Heart left ventricle (tissue), 16 donors: ENCODE measurements around the gene JAKMIP1. TPM values are rescaled to one million over a fixed set of nuclear protein-coding genes. Genes with fewer than 3 reads are reported as not detected.

Experiments
- ATAC-seq, 4 donors: fragments of 200-7000 bp; cut with Tn5 transposase; one replicate each; pipeline ENCODE4 v1.9.1; 2020 to 2022; ENCODE audit warnings: moderate library complexity in 4 of 4, mild to moderate bottlenecking in 3 of 4, moderate number of reproducible peaks in 1 of 4
- DNase-seq, 5 donors: peaks; one replicate each; pipeline ENCODE4 v3.0.0-alpha.2; 2020
- H3K27ac ChIP-seq, 12 donors: fragments of 200-600 bp; sonication (generic) in 4 of 12; one replicate each; pipeline versions ENCODE4 v1.5.0 to v1.8.0; 2016 to 2022; ENCODE audit warnings: mild to moderate bottlenecking in 2 of 12
- H3K27me3 ChIP-seq, 9 donors: fragments of 200-600 bp; sonication (generic) in 2 of 9; one replicate each; pipeline versions ENCODE4 v1.5.1 to v1.8.0; 2016 to 2022; ENCODE audit warnings: mild to moderate bottlenecking in 3 of 9
- H3K36me3 ChIP-seq, 9 donors: fragments of 200-600 bp; sonication (generic) in 2 of 9; one replicate each; pipeline versions ENCODE4 v1.5.0 to v1.8.0; 2018 to 2022; ENCODE audit warnings: mild to moderate bottlenecking in 2 of 9
- H3K4me1 ChIP-seq, 12 donors: fragments of 200-600 bp; sonication (generic) in 4 of 12; one replicate each; pipeline versions ENCODE4 v1.5.0 to v1.8.0; 2016 to 2022; ENCODE audit warnings: mild to moderate bottlenecking in 3 of 12
- H3K4me3 ChIP-seq, 12 donors: fragments of 200-600 bp; sonication (generic) in 4 of 12; one replicate each; pipeline versions ENCODE4 v1.5.0 to v1.8.0; 2017 to 2022; ENCODE audit warnings: mild to moderate bottlenecking in 9 of 12, moderate library complexity in 4 of 12
- H3K9me3 ChIP-seq, 12 donors: fragments of 200-600 bp; sonication (generic) in 4 of 12; one replicate each; pipeline versions ENCODE4 v1.5.0 to v1.8.0; 2016 to 2022; ENCODE audit warnings: mild to moderate bottlenecking in 1 of 12
- CTCF ChIP-seq, 12 donors: fragments of 200-600 bp; sonication (generic) in 4 of 12; IDR thresholded peaks; one replicate each; pipeline versions ENCODE4 v1.5.0 to v1.8.0; 2018 to 2022; ENCODE audit warnings: antibody characterized with exemption in 12 of 12, mild to moderate bottlenecking in 5 of 12
- POLR2A ChIP-seq, 2 donors: fragments of 450-650 bp; IDR thresholded peaks; one replicate each; pipeline ENCODE4 v1.6.1; 2017; ENCODE audit warnings: antibody characterized with exemption in 2 of 2, mild to moderate bottlenecking in 2 of 2, moderate library complexity in 2 of 2
- WGBS, 4 donors: extraction: QIAGEN DNeasy Blood & Tissue Kit in 2 of 4; methylation state at CpG; one replicate each; pipeline versions ENCODE4 v1.1.5 to v1.1.7; 2013 to 2018; 5-methylcytosine and 5-hydroxymethylcytosine counted together
- intact Hi-C, 10 donors: fragments of 100-400 bp; cut with DNase I; formaldehyde crosslinking; loops; one replicate each; pipeline versions ENCODE4 v1.11.1 to v1.14.2; 2022
- polyA plus RNA-seq, 2 donors: library from polyadenylated mRNA; stranded (reverse); fragments of 200-250 nt; gene quantifications; one replicate each; pipeline ENCODE4 v1.2.3, GENCODE V29; 2013
- total RNA-seq, 9 donors: library from RNA; depleted of rRNA in 2 of 9; stranded (reverse); fragments of >200 nt in 2 of 9; fragmentation: NEBNext Ultra II Directional in 3 of 9; extraction: Animal tissue kit (Norgen Biotek cat#: 25700) in 3 of 9; gene quantifications; one replicate each; pipeline versions ENCODE4 v1.1.0 to v1.2.4, GENCODE V29; 2016 to 2023
- donor health status: ischemic (EF 13 %, LVEDD 7.1; RV severe dilation, severe dysfunction).
- donor health status: healthy with polysubstance abuse.
- donor health status: DM: no; HTN: yes; CAD: no.
- donor health status: DM: no; HTN: no; CAD: no.
- donor health status: ischemic (EF 25% LVEDD 6.9; RV normal size, moderate dysfunction).
- donor health status: ischemic (EF 25% LVEDD 5.7; RV mildly dilated, moderate dysfunction).
- donor health status: healthy.
- donor health status: DM: yes; HTN: yes; CAD: no.
- donor health status: ischemic (EF 35%, LVEDD 5.7; RV mildly dilated, moderate dysfunction).
- donor health status: nonischemic (EF 11% LVEDD 7.7; RV severe dilation, severe dysfunction).
- donor health status: DM: yes; HTN: yes; CAD: no.
- donor health status: PGD.
- donor health status: ischemic (EF 29% LVEDD 5.4; RV normal size, mild dysfunction).
- donor health status: nonischemic (EF 23%, LVEDD 6.1; RV moderate dilation, normal function).

JAKMIP1 gene
- total and polyA plus RNA-seq, 11 donors, result 0.01 to 0.99 (median 0.23) TPM; not detected in 6

DNA sequence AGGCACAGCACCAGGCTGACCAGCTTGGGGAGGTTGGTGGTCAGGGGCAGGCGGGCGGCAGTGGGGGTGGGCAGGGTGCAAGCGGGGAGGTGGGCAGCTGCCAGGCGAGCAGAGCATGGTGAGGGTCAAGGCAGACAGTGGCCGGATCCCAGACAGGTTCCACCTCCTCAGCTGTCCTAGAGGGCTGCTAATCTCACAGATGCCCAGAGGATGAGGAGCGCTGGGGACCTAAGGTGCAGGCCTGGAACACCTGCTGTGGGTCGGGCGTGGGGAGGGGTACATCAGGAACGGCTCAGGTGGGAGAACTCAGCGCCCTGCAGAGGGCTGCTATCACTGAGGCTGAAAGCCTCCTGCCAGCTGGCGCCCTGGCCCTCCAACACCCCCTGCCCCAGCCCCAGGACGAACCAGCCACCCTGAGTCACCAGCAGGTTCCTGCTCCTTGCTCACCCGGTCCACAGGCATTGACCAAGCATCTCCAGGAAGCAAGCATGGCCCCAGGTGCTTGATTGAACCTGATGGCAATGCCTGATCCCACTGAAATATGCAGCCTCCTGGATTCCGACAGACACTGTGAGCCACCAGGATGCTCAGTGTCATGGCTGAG is 153.7 kb downstream of the JAKMIP1 start:
- ATAC-seq (no peak), DNase-seq (no peak)
- intact Hi-C loops, result no loop called here
- TF ChIP-seq POLR2A (IDR thresholded peaks at IDR 0.05) (no peak), CTCF (IDR thresholded peaks at IDR 0.05) (no peak)
- Histone ChIP-seq H3K27me3 (peaks cover 0 to 45% (median 3%) of the 10 kb centered on the region in 9 donors), H3K4me3 (no peak overlapping the region), H3K27ac (no peak overlapping the region), H3K36me3 (no peaks in the 10 kb centered on the region), H3K4me1 (no peaks in the 10 kb centered on the region), H3K9me3 (no peaks in the 10 kb centered on the region)
- WGBS, 4 donors, result 75 to 92% (median 85%) methylated on average over 7 to 14 of the region's 14 CpGs

GRCh38 chr4:6044805-6045204 is 155.5 kb downstream of the JAKMIP1 start:
- Histone ChIP-seq H3K27ac (no peak overlapping the region), H3K4me1 (no peaks in the 10 kb centered on the region), H3K4me3 (no peak overlapping the region), H3K9me3 (no peaks in the 10 kb centered on the region), H3K27me3 (peaks cover 0 to 45% (median 3%) of the 10 kb centered on the region in 9 donors), H3K36me3 (no peaks in the 10 kb centered on the region)
- ATAC-seq (no peak), DNase-seq (no peak)
- 32 to 46% (median 34%) methylated on average over 6 to 9 of the region's 9 CpGs for WGBS, 4 donors
- TF ChIP-seq POLR2A (IDR thresholded peaks at IDR 0.05) (no peak), CTCF (IDR thresholded peaks at IDR 0.05) (no peak)
- intact Hi-C loops, result no loop called here

- 65 to 76% (median 74%) methylated on average over 9 of the region's 9 CpGs for WGBS, 4 donors
- Histone ChIP-seq H3K9me3 (no peaks in the 10 kb centered on the region), H3K4me3 (no peak overlapping the region), H3K27me3 (peaks cover 0 to 45% (median 3%) of the 10 kb centered on the region in 9 donors), H3K4me1 (no peaks in the 10 kb centered on the region), H3K27ac (no peak overlapping the region), H3K36me3 (no peaks in the 10 kb centered on the region)
- ATAC-seq (no peak), DNase-seq (no peak)
- intact Hi-C loops, result no loop called here
- no peak for TF ChIP-seq POLR2A (IDR thresholded peaks at IDR 0.05)
- no peak for TF ChIP-seq CTCF (IDR thresholded peaks at IDR 0.05)
These were observed 156.1 kb downstream of the JAKMIP1 start for GRCh38 chr4:6044276-6044675.

GRCh38 chr4:6043843-6044242 is 156.5 kb downstream of the JAKMIP1 start:
- no peaks in the 10 kb centered on the region for H3K9me3 ChIP-seq
- peaks cover 0 to 45% (median 3%) of the 10 kb centered on the region in 9 donors for H3K27me3 ChIP-seq
- no peak for TF ChIP-seq CTCF (IDR thresholded peaks at IDR 0.05)
- TF ChIP-seq POLR2A (IDR thresholded peaks at IDR 0.05), result no peak
- H3K4me3 ChIP-seq, result no peak overlapping the region
- 69 to 82% (median 76%) methylated on average over 4 to 7 of the region's 7 CpGs for WGBS, 4 donors
- intact Hi-C loops, result no loop called here
- DNase-seq, result no peak
- no peaks in the 10 kb centered on the region for H3K4me1 ChIP-seq
- no peak overlapping the region for H3K27ac ChIP-seq
- no peak for ATAC-seq
- H3K36me3 ChIP-seq, result no peaks in the 10 kb centered on the region
